ENCODE results near the gene FRMD3. TPM values are rescaled to one million over a fixed set of nuclear protein-coding genes. Genes with fewer than 3 reads are reported as not detected.

The FRMD3 gene
- total RNA-seq, 1 donor from 2014 or later, result 0.40 TPM

DNA sequence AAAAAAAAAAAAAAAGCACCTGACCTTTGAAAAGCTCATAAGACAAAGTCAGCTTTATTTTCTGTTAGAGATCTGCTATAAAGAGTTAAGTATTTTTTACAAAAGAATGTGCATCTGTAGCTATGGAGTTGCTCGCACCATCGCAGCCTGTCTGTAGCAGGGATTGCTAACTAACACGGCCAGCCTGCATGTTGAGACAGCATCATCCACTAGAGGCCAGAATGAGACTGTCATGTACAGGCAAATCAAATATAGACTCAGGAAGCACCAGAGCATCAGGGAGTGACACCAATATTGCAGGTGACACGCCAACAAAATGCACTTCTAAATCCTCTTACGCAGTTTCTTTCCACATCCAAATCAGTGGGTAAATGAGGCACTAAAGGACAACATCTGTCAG, 339.0 kb downstream of the FRMD3 start:
- no peak overlapping the region for H3K27ac Mint-ChIP-seq
- peaks cover 2% of the 10 kb centered on the region for H3K4me1 Mint-ChIP-seq
- DNase-seq (ENCODE audit: low spot score in 2 of 2, unreplicated experiment in 2 of 2), result no peak
- no peak overlapping the region for H3K4me3 Mint-ChIP-seq
- no peaks in the 10 kb centered on the region for H3K9me3 Mint-ChIP-seq
- H3K36me3 Mint-ChIP-seq, result no peaks in the 10 kb centered on the region
- H3K27me3 Mint-ChIP-seq (ENCODE audit: low read depth), result peaks cover 50% of the 10 kb centered on the region
- TF ChIP-seq, protein P1, sequence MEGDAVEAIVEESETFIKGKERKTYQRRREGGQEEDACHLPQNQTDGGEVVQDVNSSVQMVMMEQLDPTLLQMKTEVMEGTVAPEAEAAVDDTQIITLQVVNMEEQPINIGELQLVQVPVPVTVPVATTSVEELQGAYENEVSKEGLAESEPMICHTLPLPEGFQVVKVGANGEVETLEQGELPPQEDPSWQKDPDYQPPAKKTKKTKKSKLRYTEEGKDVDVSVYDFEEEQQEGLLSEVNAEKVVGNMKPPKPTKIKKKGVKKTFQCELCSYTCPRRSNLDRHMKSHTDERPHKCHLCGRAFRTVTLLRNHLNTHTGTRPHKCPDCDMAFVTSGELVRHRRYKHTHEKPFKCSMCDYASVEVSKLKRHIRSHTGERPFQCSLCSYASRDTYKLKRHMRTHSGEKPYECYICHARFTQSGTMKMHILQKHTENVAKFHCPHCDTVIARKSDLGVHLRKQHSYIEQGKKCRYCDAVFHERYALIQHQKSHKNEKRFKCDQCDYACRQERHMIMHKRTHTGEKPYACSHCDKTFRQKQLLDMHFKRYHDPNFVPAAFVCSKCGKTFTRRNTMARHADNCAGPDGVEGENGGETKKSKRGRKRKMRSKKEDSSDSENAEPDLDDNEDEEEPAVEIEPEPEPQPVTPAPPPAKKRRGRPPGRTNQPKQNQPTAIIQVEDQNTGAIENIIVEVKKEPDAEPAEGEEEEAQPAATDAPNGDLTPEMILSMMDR (IDR thresholded peaks at IDR 0.05; ENCODE audit: unreplicated experiment), result peak; percentile 15

DNA sequence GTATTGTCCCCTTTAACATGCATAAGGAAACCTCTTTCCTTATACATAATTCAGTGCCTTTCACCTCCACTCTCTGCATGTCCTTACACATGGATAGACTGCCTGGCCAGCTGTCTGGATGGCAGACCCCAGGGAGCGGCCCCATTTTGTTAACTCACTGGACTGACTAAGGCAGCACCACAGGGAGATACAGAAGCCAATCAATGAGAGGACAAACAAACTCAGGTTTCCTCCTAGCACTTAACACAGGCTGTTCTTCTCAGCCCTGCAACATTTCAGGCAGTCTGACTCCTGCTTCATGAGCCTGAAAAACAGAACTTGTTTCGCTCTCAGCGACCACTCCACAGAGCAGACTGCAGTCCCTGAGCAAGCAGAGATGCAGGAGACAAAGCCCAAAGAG, 339.8 kb downstream of the FRMD3 start:
- Mint-ChIP-seq H3K4me3 (no peak overlapping the region), H3K4me1 (peaks cover 2% of the 10 kb centered on the region), H3K27ac (no peak overlapping the region), H3K9me3 (no peaks in the 10 kb centered on the region), H3K27me3 (ENCODE audit: low read depth) (peaks cover 45% of the 10 kb centered on the region), H3K36me3 (no peaks in the 10 kb centered on the region)
- TF ChIP-seq, protein P1 (IDR thresholded peaks at IDR 0.05; ENCODE audit: unreplicated experiment), result no peak
- no peak for DNase-seq (ENCODE audit: low spot score in 2 of 2, unreplicated experiment in 2 of 2)

DNA sequence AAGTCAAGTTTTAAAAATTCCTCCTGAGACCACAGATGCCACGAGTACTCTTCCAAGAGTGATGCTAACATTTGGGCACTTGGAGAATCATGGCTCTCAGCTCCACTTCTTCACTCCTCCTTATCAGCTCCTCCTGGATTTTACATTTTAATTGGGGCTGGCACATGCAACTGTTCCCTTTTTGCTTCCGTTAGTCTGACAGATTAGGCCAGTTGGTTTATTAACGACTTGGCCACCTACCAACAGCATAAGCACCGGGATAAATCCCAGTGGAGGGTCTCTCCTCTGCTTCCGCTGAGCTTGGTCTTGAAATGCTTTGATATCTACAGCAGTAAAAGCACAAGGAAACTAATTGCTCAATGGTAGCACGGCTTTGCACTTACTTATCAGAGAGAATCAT, 340.6 kb downstream of the FRMD3 start:
- H3K36me3 Mint-ChIP-seq, result no peaks in the 10 kb centered on the region
- TF ChIP-seq, protein P1 (IDR thresholded peaks at IDR 0.05; ENCODE audit: unreplicated experiment), result no peak
- H3K27ac Mint-ChIP-seq, result no peak overlapping the region
- H3K4me3 Mint-ChIP-seq, result no peak overlapping the region
- peaks cover 2% of the 10 kb centered on the region for H3K4me1 Mint-ChIP-seq
- peaks cover 50% of the 10 kb centered on the region for H3K27me3 Mint-ChIP-seq (ENCODE audit: low read depth)
- no peak for DNase-seq (ENCODE audit: low spot score in 2 of 2, unreplicated experiment in 2 of 2)
- H3K9me3 Mint-ChIP-seq, result no peaks in the 10 kb centered on the region

DNA sequence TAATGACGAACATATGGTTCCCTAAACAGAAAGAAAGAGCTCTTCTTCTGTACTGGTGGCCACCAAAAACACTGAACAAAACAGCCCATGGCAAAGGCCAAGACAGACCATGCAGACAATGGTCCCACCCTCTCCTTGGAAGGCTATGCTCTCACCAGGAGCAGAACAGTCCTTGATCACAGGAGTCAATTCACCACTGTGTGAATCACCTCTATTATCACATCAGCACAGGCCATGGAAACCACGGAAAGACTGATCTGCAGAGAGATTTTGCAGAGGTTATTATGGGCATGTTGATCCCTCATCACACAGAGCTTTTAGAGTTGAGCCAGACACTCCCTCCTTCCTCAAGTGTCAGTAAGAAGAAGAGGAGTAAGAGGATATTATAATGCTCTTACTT, 341.3 kb downstream of the FRMD3 start:
- DNase-seq (ENCODE audit: low spot score in 2 of 2, unreplicated experiment in 2 of 2), result no peak
- no peaks in the 10 kb centered on the region for H3K36me3 Mint-ChIP-seq
- H3K9me3 Mint-ChIP-seq, result no peaks in the 10 kb centered on the region
- H3K4me1 Mint-ChIP-seq, result peaks cover 2% of the 10 kb centered on the region
- H3K27ac Mint-ChIP-seq, result no peak overlapping the region
- H3K4me3 Mint-ChIP-seq, result no peak overlapping the region
- TF ChIP-seq, protein P1 (IDR thresholded peaks at IDR 0.05; ENCODE audit: unreplicated experiment), result no peak
- peaks cover 54% of the 10 kb centered on the region for H3K27me3 Mint-ChIP-seq (ENCODE audit: low read depth)

Other genes starting within 250 kb of the FRMD3 start
- gene IDNK, start 84.7 kb upstream of the FRMD3 start, total RNA-seq, result 3.3 to 5.0 TPM (median 4.0 TPM) in 3 replicates
- gene UBQLN1, start 169.6 kb upstream of the FRMD3 start, total RNA-seq, result 91.5 to 96.6 TPM (median 92.1 TPM) in 3 replicates